Ovary (tissue), 3 donors: ENCODE measurements around the gene ELOVL5.

Experiments used
- CTCF ChIP-seq, 3 donors: fragments of 450-650 bp in 2 of 3; fragments of 200-600 bp in 1 of 3; IDR thresholded peaks; one replicate each; pipeline versions ENCODE4 v1.5.1 to v1.8.0; 2016 to 2022; ENCODE audit warnings: antibody characterized with exemption in 3 of 3, mild to moderate bottlenecking in 1 of 3
- EP300 ChIP-seq: sonication (generic); formaldehyde crosslinking; IDR thresholded peaks from one replicate; pipeline ENCODE4 v1.6.1; 2017; ENCODE audit warnings: antibody characterized with exemption
- POLR2A ChIP-seq: fragments of 450-650 bp; IDR thresholded peaks from one replicate; pipeline ENCODE4 v1.6.1; 2017; ENCODE audit warnings: antibody characterized with exemption, mild to moderate bottlenecking, moderate library complexity
- donor health status: DM: no; HTN: no; CAD: no.

- TF ChIP-seq CTCF (IDR thresholded peaks at IDR 0.05) (no peak), EP300 (no peak), POLR2A (no peak)
Measured at GRCh38 chr6:53251033-53251672, 97.6 kb downstream of the ELOVL5 start.
